GM12878 (cell line): Measurements from ENCODE around the gene RAP1GDS1. TPM values are rescaled to one million over a fixed set of nuclear protein-coding genes. Genes with fewer than 3 reads are reported as not detected.

ENCODE experiments used
- ATAC-seq: fragments of 200-7000 bp; cut with Tn5 transposase; 3 replicates; pipeline ENCODE4 v1.9.1; 2020; ENCODE audit warnings: mild to moderate bottlenecking, moderate library complexity
- BruUV-seq: library from RNA; stranded (reverse); fragments of 400-500 nt; replicated peaks from 2 replicates; lab custom pipeline; 2021; lab: Mats Ljungman, UMichigan
- CTCF ChIA-PET: fragments of 300-600 bp; sonication (Branson Sonifier 250); formaldehyde crosslinking; extraction: SDS; loops from one replicate; lab custom pipeline; 2021; ENCODE audit warnings: inconsistent platforms; lab: Yijun Ruan, JAX
- POLR2A ChIA-PET: fragments of 350-600 bp; formaldehyde crosslinking; extraction: SDS; loops from one replicate; lab custom pipeline; 2021; ENCODE audit warnings: inconsistent platforms; lab: Charles Lee
- RAD21 ChIA-PET: fragments of 300-600 bp; sonication (Branson Sonifier 250); formaldehyde crosslinking; loops from one replicate; lab custom pipeline; 2023; ENCODE audit warnings: antibody characterized with exemption; ENCODE audit not compliant: unreplicated experiment; lab: Charles Lee
- SMC1A ChIA-PET: fragments of 300-600 bp; sonication (Branson Sonifier 250); formaldehyde crosslinking; loops from one replicate; lab custom pipeline; 2023; ENCODE audit not compliant: unreplicated experiment, uncharacterized antibody; lab: Charles Lee
- DNase-seq: peaks from one replicate; pipeline ENCODE4 v3.0.0-alpha.2; 2011; ENCODE audit warnings: low read depth, low spot score
- FAIRE-seq: peaks from 3 replicates; lab custom pipeline; 2011; peaks lifted over from hg19 to GRCh38; lab: Jason Lieb, UNC
- H2AFZ ChIP-seq: 2 replicates; pipeline ENCODE4 v1.6.0; 2011; ENCODE audit warnings: low read depth, low read length, control low read depth; ENCODE audit not compliant: control insufficient read depth
- H3K27ac ChIP-seq: 2 replicates; pipeline ENCODE4 v1.5.1; 2011; ENCODE audit warnings: control low read depth; ENCODE audit not compliant: control insufficient read depth, insufficient read depth
- H3K27me3 ChIP-seq, 2 experiments: replicated peaks in 1 of 2; 2 replicates each; pipeline versions ENCODE4 v1.6.0 to v1.6.1; 2011; ENCODE audit warnings: low read length in 1 of 2; ENCODE audit not compliant: control insufficient read depth in 2 of 2, insufficient read depth in 2 of 2
- H3K36me3 ChIP-seq, 2 experiments: 2 replicates each; pipeline ENCODE4 v1.5.1; 2011; ENCODE audit warnings: low read length in 1 of 2; ENCODE audit not compliant: control insufficient read depth in 2 of 2, insufficient read depth in 2 of 2
- H3K4me1 ChIP-seq: 2 replicates; pipeline ENCODE4 v1.6.1; 2011; ENCODE audit warnings: mild to moderate bottlenecking, low read length, moderate library complexity, mixed read lengths; ENCODE audit not compliant: control insufficient read depth, insufficient read depth
- H3K4me2 ChIP-seq: 2 replicates; pipeline ENCODE4 v1.6.0; 2011; ENCODE audit warnings: control low read depth; ENCODE audit not compliant: control insufficient read depth, insufficient read depth
- H3K4me3 ChIP-seq: fragments of 200-600 bp; sonication (generic); 2 replicates; pipeline ENCODE4 v1.5.1; 2016
- H3K79me2 ChIP-seq: 2 replicates; pipeline ENCODE4 v1.6.0; 2011; ENCODE audit warnings: low read length; ENCODE audit not compliant: control insufficient read depth, insufficient read depth
- H3K9ac ChIP-seq: 2 replicates; pipeline ENCODE4 v1.8.0; 2011; ENCODE audit warnings: low read length, control low read depth, mixed read lengths; ENCODE audit not compliant: control insufficient read depth, insufficient read depth
- H3K9me3 ChIP-seq: replicated peaks from 3 replicates; pipeline ENCODE4 v1.5.1; 2011; ENCODE audit warnings: mild to moderate bottlenecking, low read length; ENCODE audit not compliant: control insufficient read depth, insufficient read depth
- H4K20me1 ChIP-seq: 2 replicates; pipeline ENCODE4 v1.6.0; 2011; ENCODE audit not compliant: control insufficient read depth, insufficient read depth
- HDGF ChIP-seq: fragments of 450-650 bp; IDR thresholded peaks from 2 replicates; pipeline ENCODE4 v1.6.1; 2016; ENCODE audit warnings: antibody characterized with exemption
- PKNOX1 ChIP-seq: fragments of 450-650 bp; IDR thresholded peaks from 2 replicates; pipeline ENCODE4 v1.6.1; 2016; ENCODE audit warnings: mild to moderate bottlenecking
- POLR2A ChIP-seq: IDR thresholded peaks from 2 replicates; pipeline ENCODE4 v1.6.1; 2011; ENCODE audit warnings: low read depth, mild to moderate bottlenecking, low read length
- POLR2AphosphoS5 ChIP-seq: IDR thresholded peaks from 2 replicates; pipeline ENCODE4 v1.6.1; 2011; ENCODE audit warnings: mild to moderate bottlenecking, low read length, inconsistent platforms
- WGBS: methylation state at CpG from one replicate; pipeline ENCODE4 v1.1.6; 2016; ENCODE audit warnings: low lambda C conversion rate; ENCODE audit not compliant: insufficient replicate concordance, insufficient coverage; ENCODE audit errors: missing lambda C conversion rate; 5-methylcytosine and 5-hydroxymethylcytosine counted together
- in situ Hi-C: fragments of 300-500 bp; cut with MboI; formaldehyde crosslinking; loops from 9 replicates; pipeline ENCODE4 v1.14.3; 2018; ENCODE audit warnings: mixed read lengths
- intact Hi-C: fragments of 100-400 bp; cut with micrococcal nuclease; formaldehyde crosslinking; loops from one replicate; pipeline ENCODE4 v1.14.2; 2022; ENCODE audit not compliant: unreplicated experiment
- polyA plus RNA-seq, 11 experiments: library from polyadenylated mRNA; depleted of rRNA in 4 of 11; unstranded in 6 of 11; stranded (reverse) in 5 of 11; fragments of >200 nt; fragmentation: Nextera tagmentation in 4 of 11; fragmentation: Illumina TruSeq in 1 of 11; extraction: Ambion mirVana in 4 of 11; extraction: Trizol in 1 of 11; gene quantifications; 1 replicate in 1 of 11; 2 replicates in 10 of 11; pipeline versions ENCODE4 v1.2.1 to v1.2.3, GENCODE V29; 2011 to 2016; ENCODE audit warnings: inconsistent platforms in 2 of 11, missing spikeins in 2 of 11, low read depth in 1 of 11
- total RNA-seq, 4 experiments: library from RNA; depleted of rRNA in 3 of 4; stranded (reverse); fragments of >200 nt in 3 of 4; fragmentation: Illumina TruSeq in 1 of 4; extraction: Trizol in 1 of 4; gene quantifications; 2 replicates each; pipeline versions ENCODE4 v1.2.1 to v1.2.3, GENCODE V29; 2013 to 2021
- TF ChIP-seq, protein P1 (sequence below): IDR thresholded peaks from 2 replicates; pipeline ENCODE4 v1.6.1; 2012; ENCODE audit warnings: improper control_type of control experiment, low read depth, low read length; ENCODE audit not compliant: insufficient replicate concordance

Gene RAP1GDS1
- total and polyA plus RNA-seq, 10 of the 15 experiments (the other 5 are each of a cell fraction or from before 2014, with no cell fraction given) = 12.0 to 30.5 (median 20.7) TPM

DNA sequence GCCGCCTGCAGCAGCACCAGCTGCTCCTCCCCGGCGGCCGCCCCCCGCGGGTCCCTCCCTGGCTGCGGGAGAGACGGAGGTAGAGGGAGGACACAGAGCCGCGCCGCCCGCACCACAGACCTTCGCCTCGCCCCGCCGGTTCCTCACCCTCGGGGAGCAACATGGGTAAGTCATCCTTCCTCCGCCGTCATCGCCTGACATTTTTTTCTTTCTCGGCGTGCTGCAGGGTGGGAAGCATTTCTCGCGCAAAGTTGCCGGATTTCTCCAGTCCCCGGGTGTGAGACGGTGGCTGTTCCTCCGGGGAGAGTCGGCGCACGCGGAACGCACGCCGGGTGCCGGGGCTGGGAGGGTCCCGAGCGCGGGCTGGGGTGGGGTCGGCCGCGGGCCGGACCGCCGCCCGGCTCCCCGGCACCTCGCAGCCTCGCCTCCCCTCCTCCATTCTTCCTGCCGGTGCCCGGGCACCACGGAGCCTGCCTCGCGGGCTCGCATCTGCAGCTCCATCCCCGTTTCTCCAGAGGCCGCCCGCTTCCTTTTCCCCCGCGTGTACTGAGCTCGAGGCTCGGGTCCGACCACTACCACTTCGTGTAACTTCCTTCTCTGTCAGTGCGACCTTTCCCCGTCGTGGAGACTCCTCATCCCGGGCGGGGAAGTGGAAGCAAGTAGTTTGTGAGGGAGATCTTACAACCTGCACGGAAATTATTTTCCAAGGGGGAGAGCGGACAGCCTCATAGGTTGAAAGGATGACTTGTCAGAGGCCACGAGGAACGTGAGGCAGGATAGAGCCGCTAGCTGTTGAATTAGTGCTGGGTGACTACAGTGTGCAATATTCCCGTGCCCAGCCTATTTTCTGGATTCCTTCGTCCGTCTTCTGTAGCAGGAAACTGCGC, 464 bp downstream of the RAP1GDS1 start (continued):
- TF ChIP-seq, protein P1, sequence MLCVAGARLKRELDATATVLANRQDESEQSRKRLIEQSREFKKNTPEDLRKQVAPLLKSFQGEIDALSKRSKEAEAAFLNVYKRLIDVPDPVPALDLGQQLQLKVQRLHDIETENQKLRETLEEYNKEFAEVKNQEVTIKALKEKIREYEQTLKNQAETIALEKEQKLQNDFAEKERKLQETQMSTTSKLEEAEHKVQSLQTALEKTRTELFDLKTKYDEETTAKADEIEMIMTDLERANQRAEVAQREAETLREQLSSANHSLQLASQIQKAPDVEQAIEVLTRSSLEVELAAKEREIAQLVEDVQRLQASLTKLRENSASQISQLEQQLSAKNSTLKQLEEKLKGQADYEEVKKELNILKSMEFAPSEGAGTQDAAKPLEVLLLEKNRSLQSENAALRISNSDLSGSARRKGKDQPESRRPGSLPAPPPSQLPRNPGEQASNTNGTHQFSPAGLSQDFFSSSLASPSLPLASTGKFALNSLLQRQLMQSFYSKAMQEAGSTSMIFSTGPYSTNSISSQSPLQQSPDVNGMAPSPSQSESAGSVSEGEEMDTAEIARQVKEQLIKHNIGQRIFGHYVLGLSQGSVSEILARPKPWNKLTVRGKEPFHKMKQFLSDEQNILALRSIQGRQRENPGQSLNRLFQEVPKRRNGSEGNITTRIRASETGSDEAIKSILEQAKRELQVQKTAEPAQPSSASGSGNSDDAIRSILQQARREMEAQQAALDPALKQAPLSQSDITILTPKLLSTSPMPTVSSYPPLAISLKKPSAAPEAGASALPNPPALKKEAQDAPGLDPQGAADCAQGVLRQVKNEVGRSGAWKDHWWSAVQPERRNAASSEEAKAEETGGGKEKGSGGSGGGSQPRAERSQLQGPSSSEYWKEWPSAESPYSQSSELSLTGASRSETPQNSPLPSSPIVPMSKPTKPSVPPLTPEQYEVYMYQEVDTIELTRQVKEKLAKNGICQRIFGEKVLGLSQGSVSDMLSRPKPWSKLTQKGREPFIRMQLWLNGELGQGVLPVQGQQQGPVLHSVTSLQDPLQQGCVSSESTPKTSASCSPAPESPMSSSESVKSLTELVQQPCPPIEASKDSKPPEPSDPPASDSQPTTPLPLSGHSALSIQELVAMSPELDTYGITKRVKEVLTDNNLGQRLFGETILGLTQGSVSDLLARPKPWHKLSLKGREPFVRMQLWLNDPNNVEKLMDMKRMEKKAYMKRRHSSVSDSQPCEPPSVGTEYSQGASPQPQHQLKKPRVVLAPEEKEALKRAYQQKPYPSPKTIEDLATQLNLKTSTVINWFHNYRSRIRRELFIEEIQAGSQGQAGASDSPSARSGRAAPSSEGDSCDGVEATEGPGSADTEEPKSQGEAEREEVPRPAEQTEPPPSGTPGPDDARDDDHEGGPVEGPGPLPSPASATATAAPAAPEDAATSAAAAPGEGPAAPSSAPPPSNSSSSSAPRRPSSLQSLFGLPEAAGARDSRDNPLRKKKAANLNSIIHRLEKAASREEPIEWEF = no peak
- TF ChIP-seq POLR2AphosphoS5 (peak; percentile 41; the same call in 1 of the 2 replicates), HDGF (no peak)

- CTCF ChIA-PET = interaction anchor here (0.6 to 1.5 kb wide), 6 partner anchors 18 to 725 kb away, joined by 3 to 6 read pairs (median 3); no protein-coding TSS in a partner anchor
- TF ChIP-seq PKNOX1 (peak; percentile 25; the same call in 1 of the 2 replicates), POLR2A (no peak)
- H3K36me3 ChIP-seq = no peaks in the 10 kb centered on the region
- H2AFZ ChIP-seq = peak overlapping the region; percentile 85; the same call in 1 of the 2 replicates
- H4K20me1 ChIP-seq = no peaks in the 10 kb centered on the region
- no peak for DNase-seq
- H3K4me2 ChIP-seq = peak overlapping the region; percentile 77
- no peaks in the 10 kb centered on the region for H3K4me1 ChIP-seq
- H3K4me3 ChIP-seq = peak overlapping the region; percentile 72
- no peaks in the 10 kb centered on the region for H3K27me3 ChIP-seq
- no peaks in the 10 kb centered on the region; the same call in 2 of the 3 replicates for H3K9me3 ChIP-seq
- WGBS = 15% methylated on average over 5 of the region's 5 CpGs
- H3K27ac ChIP-seq = no peak overlapping the region
- SMC1A ChIA-PET = interaction anchor here (0.5 to 1.6 kb wide), 8 partner anchors 8 to 1763 kb away, joined by 3 to 7 read pairs (median 4); partner anchors contain the start of gene STPG2
- RAD21 ChIA-PET = interaction anchor here (0.9 to 3.1 kb wide), 9 partner anchors 22 to 732 kb away, joined by 3 to 16 read pairs (median 3); partner anchors contain the start of genes METAP1 and STPG2
- no peak for FAIRE-seq
- no peak for ATAC-seq
- peak overlapping the region; percentile 29; the same call in 1 of the 2 replicates for H3K9ac ChIP-seq
- in situ Hi-C loops (loop anchor here (10.0 kb wide), 1 partner anchor 662 kb away; the partner anchor contains the start of gene EIF4E), intact Hi-C loops (loop anchor here (2.0 to 10.0 kb wide), 5 partner anchors 120 to 1140 kb away; partner anchors contain the start of genes EIF4E and STPG2)
- POLR2A ChIA-PET = interaction anchor here (1.6 to 2.3 kb wide), 3 partner anchors 13 to 60 kb away, joined by 3 to 12 read pairs (median 3); no protein-coding TSS in a partner anchor
- BruUV-seq = TSS peak; percentile 52
- peaks cover 25% of the 10 kb centered on the region for H3K79me2 ChIP-seq
Observed at GRCh38 chr4:98262431-98262830, 1.2 kb downstream of the RAP1GDS1 start.
